Bronchial epithelial cell (primary cell): ENCODE data around the gene PPP2R2C. TPM values are rescaled to one million over a fixed set of nuclear protein-coding genes. Genes with fewer than 3 reads are reported as not detected.

ENCODE experiments used
- DNase-seq: peaks from one replicate; pipeline ENCODE4 v3.0.0-alpha.2; 2010; ENCODE audit warnings: low read depth
- FAIRE-seq: peaks from 2 replicates; lab custom pipeline; 2011; peaks lifted over from hg19 to GRCh38; lab: Jason Lieb, UNC
- H3K27me3 ChIP-seq: 2 replicates; pipeline ENCODE4 v1.5.1; 2011; ENCODE audit warnings: low read length; ENCODE audit not compliant: control insufficient read depth, insufficient read depth
- H3K36me3 ChIP-seq: 2 replicates; pipeline ENCODE4 v1.5.1; 2011; ENCODE audit warnings: low read length; ENCODE audit not compliant: control insufficient read depth, insufficient read depth
- H3K4me3 ChIP-seq: 2 replicates; pipeline ENCODE4 v1.5.1; 2011; ENCODE audit warnings: mild to moderate bottlenecking, low read depth, low read length, control low read depth
- CTCF ChIP-seq: IDR thresholded peaks from 2 replicates; pipeline ENCODE4 v1.5.1; 2011; ENCODE audit warnings: mild to moderate bottlenecking, moderate library complexity, low read length, control low read depth, inconsistent platforms; ENCODE audit not compliant: insufficient read depth, severe bottlenecking
- total RNA-seq: library from RNA; depleted of rRNA; stranded (reverse); fragments of >200 nt; gene quantifications from 2 replicates; pipeline ENCODE4 v1.2.1, GENCODE V29; 2014

PPP2R2C gene
- total RNA-seq, 1 donor from 2014 or later: 1.1 TPM

GRCh38 chr4:6341696-6342095 is 130.7 kb downstream of the PPP2R2C start:
- DNase-seq: no peak
- FAIRE-seq: no peak
- no peaks in the 10 kb centered on the region for H3K36me3 ChIP-seq
- H3K4me3 ChIP-seq: no peak overlapping the region
- peaks cover 5% of the 10 kb centered on the region for H3K27me3 ChIP-seq
- TF ChIP-seq CTCF: no peak

- no peak for TF ChIP-seq CTCF
- FAIRE-seq: no peak
- Histone ChIP-seq H3K27me3 (peaks cover 5% of the 10 kb centered on the region), H3K36me3 (no peaks in the 10 kb centered on the region), H3K4me3 (no peak overlapping the region)
- no peak for DNase-seq
Observed at GRCh38 chr4:6340446-6341015, 131.9 kb downstream of the PPP2R2C start.

- no peak overlapping the region for H3K4me3 ChIP-seq
- FAIRE-seq (no peak), DNase-seq (no peak)
- no peak for TF ChIP-seq CTCF
- H3K27me3 ChIP-seq: peaks cover 5% of the 10 kb centered on the region
- no peaks in the 10 kb centered on the region for H3K36me3 ChIP-seq
Observed at GRCh38 chr4:6339818-6340445, 132.5 kb downstream of the PPP2R2C start.

- DNase-seq (no peak), FAIRE-seq (no peak)
- no peak for TF ChIP-seq CTCF
- peaks cover 5% of the 10 kb centered on the region for H3K27me3 ChIP-seq
- no peak overlapping the region for H3K4me3 ChIP-seq
- H3K36me3 ChIP-seq: no peaks in the 10 kb centered on the region
Observed at GRCh38 chr4:6338951-6339817, 133.2 kb downstream of the PPP2R2C start.

- peaks cover 5% of the 10 kb centered on the region for H3K27me3 ChIP-seq
- no peak for DNase-seq
- no peak for TF ChIP-seq CTCF
- no peaks in the 10 kb centered on the region for H3K36me3 ChIP-seq
- FAIRE-seq: no peak
- H3K4me3 ChIP-seq: no peak overlapping the region
Observed at GRCh38 chr4:6338175-6338950, 134.1 kb downstream of the PPP2R2C start.
